Stimulated activated CD4-positive, alpha-beta T cell treated with anti-CD3 and anti-CD28 coated beads, Interleukin-4, amount 100 ng/mL, for 24 hours (primary cell): ENCODE results near the gene PER2.
A peak's percentile ranks its signal among the peaks of the same experiment; 100 is the strongest.
"Not testable (repeated sequence)": the region's sequence is repeated elsewhere in the genome, so short reads cannot be mapped to it uniquely, and the experiment has no call there.

Source experiments
- DNase-seq: peaks from one replicate; pipeline ENCODE4 v3.0.0-alpha.2; 2020

PER2 gene

GRCh38 chr2:238286987-238287736 is 1.2 kb downstream of the PER2 start:
- DNase-seq: peak; percentile 61

- DNase-seq: no peak
Measured at GRCh38 chr2:238286551-238286950, 1.9 kb downstream of the PER2 start.

GRCh38 chr2:238286095-238286494 is 2.3 kb downstream of the PER2 start:
- DNase-seq: no peak

DNA sequence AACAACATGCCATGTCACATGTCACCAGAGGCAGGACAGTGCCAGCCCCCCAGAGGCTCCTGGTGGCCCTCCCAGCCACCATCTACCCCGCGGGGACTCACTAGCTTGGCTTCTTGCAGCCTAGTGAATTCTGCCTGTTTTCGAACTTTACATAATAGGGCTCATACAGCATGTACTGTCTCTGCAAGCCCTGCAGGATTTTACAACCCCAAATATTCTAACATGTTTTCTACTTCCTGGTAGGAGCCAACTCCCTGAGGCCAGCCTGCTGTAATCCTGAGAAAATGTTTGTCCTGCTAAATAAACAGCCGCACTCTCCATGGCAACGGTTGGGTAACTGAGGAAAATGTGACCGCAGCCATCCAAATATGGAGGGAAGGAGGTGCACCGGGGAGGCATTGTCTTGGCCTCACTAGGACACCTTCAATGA is 2.7 kb downstream of the PER2 start:
- DNase-seq: no peak

GRCh38 chr2:238284802-238285515 is 3.5 kb downstream of the PER2 start:
- no peak for DNase-seq

- no peak for DNase-seq
Measured at GRCh38 chr2:238282861-238283738, 5.3 kb downstream of the PER2 start.

DNA sequence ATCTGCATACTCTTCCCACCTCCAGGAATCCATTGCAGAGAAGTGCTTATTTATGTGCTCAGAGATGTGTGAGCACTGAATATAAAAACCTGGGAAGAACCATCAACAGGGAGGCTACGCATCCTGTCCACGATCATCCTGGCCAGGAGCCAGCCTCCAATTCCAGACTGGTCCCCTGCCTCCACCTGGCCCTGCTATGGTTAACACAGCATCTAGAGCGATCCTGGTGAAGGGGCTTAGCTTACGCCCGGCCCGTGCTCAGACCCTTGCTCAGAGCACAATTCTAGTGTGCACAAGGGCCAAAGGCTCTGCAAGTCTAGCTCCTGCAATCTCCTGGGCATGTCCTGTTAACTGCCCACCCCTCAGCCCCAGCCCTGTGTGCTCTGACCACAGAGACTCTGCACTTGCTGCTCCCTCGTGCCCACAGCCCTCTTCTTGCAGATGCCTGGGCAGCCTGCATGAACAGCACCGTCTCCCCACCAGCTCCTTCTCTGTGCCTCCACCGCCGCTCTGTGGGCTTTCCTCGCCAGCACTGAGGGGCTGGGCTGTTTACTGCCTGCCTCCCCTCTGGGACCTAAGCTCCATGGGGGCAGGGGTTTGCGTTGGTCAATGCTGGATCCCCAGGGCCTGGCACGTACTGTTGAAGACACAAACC is 6.5 kb downstream of the PER2 start:
- DNase-seq: no peak

GRCh38 chr2:238280083-238280825 is 8.2 kb downstream of the PER2 start:
- no peak for DNase-seq

GRCh38 chr2:238279324-238279682 is 9.1 kb downstream of the PER2 start:
- no peak for DNase-seq

DNA sequence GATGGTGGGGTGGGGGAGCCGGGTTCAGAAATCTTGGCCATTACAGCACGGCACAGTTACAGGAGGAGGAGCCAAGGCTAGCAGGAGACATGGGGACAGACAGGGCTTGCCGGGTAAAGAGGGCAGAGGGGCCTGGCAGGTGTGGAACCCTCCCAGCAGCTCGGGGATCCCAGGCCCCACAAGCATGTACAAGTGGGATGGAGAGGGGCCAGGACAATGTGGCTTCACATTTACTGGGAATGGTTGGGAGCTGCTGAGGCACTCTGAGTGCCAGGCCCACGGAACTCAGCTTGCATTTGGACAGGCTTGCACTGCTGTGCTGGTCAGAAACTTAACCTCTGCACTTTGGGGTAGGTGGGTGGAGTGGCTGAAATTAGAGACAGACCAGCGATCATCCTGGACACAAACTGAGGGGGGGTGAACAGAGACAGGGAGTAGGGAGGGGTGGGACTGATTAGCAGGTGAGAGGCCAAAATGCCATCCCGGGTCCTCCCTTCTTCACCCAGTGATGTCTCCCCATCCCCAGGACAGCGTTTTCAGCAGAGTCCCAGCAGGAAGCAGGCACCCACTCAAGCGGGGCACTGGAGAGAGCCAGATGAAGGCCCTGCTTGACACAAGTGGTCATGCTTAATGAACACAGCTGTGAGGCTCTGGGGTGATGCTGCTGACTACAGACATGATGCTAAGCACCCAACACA is 9.6 kb downstream of the PER2 start:
- no peak for DNase-seq

GRCh38 chr2:238277695-238278094 is 10.7 kb downstream of the PER2 start:
- DNase-seq: no peak

- DNase-seq: no peak
Measured at GRCh38 chr2:238274152-238274865, 14.1 kb downstream of the PER2 start.

GRCh38 chr2:238273433-238273832 is 15.0 kb downstream of the PER2 start:
- DNase-seq: not testable (repeated sequence)

- DNase-seq: no peak
Measured at GRCh38 chr2:238272156-238272555, 16.3 kb downstream of the PER2 start.

DNA sequence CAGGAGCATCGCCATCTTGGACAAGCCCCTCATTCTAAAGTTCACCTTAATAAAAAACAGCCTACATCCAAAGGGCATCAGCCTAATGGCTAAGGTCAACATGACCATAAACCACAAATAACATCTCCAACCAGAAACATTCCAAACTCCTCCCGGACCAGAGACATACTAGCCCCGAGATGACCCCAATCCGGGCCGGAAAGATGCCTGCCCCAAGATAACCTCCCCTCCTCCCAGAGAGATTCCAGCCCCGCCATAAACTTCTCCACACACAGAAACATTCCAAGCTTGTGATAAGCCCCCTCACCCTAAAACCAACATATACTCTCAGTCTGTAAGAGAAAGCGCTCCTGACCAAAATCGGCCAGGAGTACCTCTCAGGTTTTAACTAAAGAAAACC is 16.7 kb downstream of the PER2 start:
- DNase-seq: not testable (repeated sequence)

GRCh38 chr2:238271061-238271554 is 17.3 kb downstream of the PER2 start:
- no peak for DNase-seq

DNA sequence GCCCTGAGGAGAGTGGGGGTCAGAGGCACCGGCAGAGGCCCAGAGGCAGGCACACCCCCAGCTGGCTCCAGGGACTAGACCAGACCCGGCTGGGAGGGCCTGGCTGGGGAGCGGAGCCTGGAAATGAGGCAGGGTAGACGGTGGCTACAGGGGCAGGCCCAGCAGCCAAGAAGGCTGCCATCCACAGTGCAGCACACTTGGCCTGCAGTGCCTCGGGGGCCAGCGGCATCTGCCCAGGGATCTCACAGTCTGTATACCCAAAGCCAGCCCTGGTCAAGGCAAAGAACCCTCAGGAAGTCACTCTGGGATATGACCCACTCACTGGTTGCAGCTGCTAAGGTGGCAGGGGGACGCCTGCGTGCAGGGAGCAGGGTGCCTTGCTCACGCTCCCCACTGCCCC is 17.8 kb downstream of the PER2 start:
- no peak for DNase-seq

GRCh38 chr2:238269741-238270140 is 18.7 kb downstream of the PER2 start:
- DNase-seq: no peak

- DNase-seq: no peak
Measured at GRCh38 chr2:238267884-238268680, 20.3 kb downstream of the PER2 start.

DNA sequence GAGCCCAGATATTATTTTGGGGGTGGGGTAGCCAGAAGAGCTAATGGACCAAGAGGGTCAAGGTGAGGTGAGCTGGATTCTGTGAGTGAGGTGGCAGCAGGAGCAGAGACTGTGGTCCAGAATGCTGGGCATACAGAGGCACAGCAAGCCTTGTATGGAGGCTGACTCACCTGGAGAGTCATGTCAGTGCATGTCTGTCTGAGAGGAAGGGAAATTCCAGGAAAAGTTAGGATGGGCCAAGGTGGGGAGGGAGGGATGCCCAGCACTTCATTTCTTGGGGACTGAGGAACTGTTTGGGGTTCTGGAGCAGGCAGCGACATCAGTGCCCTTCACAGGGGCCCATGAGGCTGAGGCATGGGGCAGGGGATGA is 21.1 kb downstream of the PER2 start:
- no peak for DNase-seq
